HG03039 (cell line): Measurements from ENCODE around the gene CEP290.
"Not testable (repeated sequence)": the region's sequence is repeated elsewhere in the genome, so short reads cannot be mapped to it uniquely, and the experiment has no call there.

Source experiments
- ATAC-seq: cut with Tn5 transposase; IDR thresholded peaks from one replicate; pipeline ENCODE4 v1.9.1; 2021; ENCODE audit warnings: mild to moderate bottlenecking, moderate library complexity; ENCODE audit not compliant: unreplicated experiment

The CEP290 gene

GRCh38 chr12:88144037-88144436 lies 2.1 kb upstream of the CEP290 start:
- no peak for ATAC-seq

DNA sequence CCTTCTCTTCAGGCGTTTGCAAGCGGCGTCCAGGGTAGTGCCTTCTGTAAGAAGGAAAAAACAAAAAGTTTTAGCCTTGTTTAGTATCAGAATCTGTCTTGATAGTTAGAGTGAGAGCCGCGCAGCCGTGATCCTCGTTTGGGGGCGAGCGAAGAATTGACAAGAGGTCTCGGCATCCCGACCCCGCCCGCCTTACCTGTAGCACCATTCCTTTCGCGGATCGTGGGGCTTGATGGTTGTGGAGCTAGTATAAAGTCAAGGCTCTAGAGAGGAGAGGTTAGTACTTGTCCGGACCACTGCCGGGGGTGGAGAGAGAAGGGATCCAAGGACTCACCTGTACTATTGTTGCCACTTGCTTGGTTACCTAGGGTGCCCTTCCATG lies 713 bp upstream of the CEP290 start:
- no peak for ATAC-seq

DNA sequence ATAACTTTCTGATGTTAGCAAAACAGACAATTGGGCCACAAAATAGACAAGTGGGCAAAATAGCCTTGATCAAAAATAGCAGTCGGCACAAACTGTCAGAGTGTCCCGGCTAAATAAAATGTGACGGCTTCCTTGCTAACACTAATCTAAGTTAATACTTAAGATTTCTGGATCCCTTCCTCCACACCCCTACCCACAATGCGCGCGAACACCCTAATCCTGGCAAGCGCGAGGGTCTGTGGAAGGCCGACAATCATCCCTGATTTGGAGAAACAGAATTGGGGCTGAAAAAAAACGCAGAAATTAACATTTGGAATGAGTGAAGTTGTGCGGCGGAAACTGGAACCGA lies 489 bp downstream of the CEP290 start:
- no peak for ATAC-seq

- ATAC-seq, result not testable (repeated sequence)
These were observed 2.2 kb downstream of the CEP290 start for GRCh38 chr12:88139711-88140110.

DNA sequence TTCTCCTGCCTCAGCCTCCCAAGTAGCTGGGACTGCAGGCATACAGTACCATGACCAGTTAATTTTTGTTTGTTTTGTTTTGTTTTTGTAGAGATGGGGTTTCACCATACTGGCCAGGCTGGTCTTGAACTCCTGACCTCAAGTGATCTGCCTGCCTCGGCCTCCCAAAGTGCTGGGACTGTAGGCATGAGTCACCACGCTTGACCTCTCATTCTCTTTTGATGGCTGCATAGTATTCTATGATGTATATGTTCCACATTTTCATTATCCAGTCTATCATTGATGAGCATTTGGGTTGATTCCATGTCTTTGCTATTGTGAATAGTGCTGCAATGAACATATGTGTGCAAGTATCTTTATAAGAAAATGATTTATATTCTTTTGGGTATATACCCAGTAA lies 8.7 kb downstream of the CEP290 start:
- ATAC-seq, result not testable (repeated sequence)

DNA sequence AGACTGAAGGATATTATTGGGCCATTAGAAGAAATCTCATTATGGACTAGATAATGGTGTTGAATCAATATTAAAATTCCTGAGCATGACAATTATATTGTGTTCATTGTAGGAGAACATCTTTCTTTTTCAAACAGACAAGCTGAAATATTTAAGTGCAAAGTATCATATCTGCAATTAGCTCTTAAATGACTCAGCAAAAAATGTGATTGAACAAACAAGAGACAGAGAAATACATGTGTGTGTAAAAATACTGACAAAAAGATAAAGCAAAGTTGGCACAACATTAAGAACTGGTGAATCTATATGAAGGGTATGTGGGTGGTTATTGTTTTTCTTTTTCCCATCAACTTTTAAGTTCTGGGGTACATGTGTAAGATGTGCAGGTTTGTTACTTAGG lies 9.5 kb downstream of the CEP290 start:
- ATAC-seq, result no peak

DNA sequence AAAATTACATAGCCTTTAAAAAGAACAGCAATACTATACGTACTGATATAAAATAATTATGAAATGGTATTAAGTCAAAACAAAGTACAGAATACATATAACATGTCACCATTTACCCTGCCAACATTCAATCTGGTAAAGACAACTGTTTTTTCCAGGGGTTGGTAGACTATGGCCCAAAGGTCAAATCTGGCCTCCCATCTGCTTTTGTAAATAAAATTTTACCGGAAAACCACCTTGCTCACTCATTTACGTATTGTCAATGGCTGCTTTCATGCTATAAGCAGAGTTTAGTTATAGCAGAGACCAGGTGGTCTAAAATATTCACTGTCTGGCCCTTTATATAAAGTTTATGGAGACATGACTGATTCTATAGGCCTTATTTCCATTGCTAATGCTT lies 14.0 kb downstream of the CEP290 start:
- no peak for ATAC-seq

DNA sequence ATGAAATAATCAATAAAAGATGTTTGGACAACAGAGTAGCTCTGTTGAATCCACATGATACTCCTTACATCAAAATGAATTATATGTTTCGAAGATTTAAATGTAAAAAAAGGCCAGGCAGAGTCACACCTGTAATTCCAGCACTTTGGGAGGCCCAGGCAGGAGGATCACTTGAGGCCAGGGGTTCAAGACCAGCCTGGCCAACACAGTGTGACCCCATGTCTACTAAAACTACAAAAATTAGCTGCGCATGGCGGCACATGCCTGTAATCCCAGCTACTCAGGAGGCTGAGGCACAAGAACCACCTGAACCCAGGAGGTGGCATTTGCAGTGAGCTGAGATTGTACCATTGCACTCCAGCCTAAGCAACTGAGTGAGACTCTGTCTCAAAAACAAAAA lies 14.8 kb downstream of the CEP290 start:
- no peak for ATAC-seq

GRCh38 chr12:88122666-88123065 lies 19.2 kb downstream of the CEP290 start:
- no peak for ATAC-seq

GRCh38 chr12:88113871-88114270 lies 28.0 kb downstream of the CEP290 start:
- no peak for ATAC-seq

DNA sequence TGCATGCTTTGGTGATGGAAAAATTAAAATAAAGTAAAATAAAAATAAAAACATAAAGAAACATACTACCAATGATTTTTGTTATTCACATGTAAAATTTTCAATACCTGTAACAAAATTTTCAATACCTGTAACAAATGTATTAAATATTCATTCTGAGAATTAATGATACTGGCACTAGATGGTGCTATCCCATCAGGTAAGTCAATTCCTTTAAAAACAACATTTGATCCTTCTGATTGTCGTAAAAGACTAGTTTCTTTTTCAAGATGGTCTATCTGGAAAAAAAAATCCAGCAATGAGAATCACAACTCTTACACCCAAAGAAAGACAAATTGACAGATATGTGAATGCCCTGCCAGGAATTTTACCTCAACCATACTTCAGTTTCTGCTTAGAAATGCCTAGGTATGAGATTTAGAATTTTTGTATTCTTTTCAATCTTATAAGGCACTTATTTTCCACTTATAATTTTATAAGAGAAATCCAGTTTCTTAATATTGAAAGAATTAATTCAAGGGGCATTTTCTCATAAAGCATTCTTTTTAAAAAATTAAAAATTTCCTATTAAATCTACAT lies 30.7 kb downstream of the CEP290 start:
- ATAC-seq, result no peak

DNA sequence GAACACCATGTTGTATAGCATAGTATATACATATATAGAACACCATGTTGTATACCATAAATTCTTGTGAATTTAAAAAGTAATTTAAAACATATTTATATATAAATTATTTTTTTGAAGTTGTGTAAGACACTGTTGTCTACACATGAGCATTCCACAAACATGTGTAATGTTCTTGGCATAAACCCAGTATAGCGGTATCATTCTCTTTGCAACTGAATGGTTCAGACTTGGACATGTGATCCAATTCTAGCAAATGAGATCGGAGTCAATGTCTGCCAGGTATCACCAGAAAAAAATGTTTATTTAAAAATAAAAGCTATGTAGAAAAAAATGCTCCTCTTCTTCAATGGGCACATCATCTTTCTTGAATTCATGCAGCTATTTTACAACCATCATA lies 33.9 kb downstream of the CEP290 start:
- ATAC-seq, result no peak

- no peak for ATAC-seq
These were observed 48.3 kb downstream of the CEP290 start for GRCh38 chr12:88093573-88093972.

- ATAC-seq, result no peak
These were observed 49.1 kb downstream of the CEP290 start for GRCh38 chr12:88092771-88093170.

GRCh38 chr12:88084210-88084609 lies 57.7 kb downstream of the CEP290 start:
- no peak for ATAC-seq

DNA sequence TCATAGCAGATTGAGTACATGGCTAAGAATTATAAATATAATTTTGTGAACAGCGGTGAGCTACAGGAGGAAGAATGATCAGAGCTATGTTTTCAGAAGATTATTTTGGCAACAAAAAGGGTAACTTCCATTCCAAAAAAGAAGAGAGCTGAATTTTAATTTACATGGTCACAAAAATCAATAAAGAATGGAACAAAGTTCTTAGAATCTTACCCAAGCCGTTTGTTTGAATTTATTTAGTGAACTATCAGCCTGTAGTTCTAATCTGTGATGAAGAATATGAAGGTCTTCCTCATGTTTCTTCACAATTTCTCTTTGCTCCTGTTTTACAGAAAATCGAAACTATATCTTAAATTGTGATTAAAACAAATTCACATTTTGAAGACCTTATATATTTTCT lies 58.3 kb downstream of the CEP290 start:
- no peak for ATAC-seq

DNA sequence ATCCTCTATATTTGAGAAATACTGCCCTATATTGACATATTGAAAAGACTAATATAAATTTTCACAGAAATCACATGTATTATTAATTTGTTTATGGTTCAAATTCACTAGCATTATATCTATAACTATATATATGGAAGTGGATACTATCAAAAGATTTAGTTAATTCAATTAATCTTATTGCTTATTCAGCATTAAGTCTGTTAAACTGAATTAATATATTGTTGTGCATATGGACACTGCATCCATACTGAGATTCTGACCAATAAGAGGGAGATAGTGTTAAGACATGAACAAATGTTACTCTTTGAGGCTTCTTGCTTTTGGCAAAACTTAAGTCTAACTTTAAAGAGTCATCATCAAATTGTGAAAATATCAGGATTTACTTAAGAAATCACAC lies 60.6 kb downstream of the CEP290 start:
- ATAC-seq, result no peak

- no peak for ATAC-seq
These were observed 74.6 kb downstream of the CEP290 start for GRCh38 chr12:88067301-88067700.

GRCh38 chr12:88063375-88063774 lies 78.5 kb downstream of the CEP290 start:
- ATAC-seq, result peak; percentile 86

- peak; percentile 45 for ATAC-seq
These were observed 79.4 kb downstream of the CEP290 start for GRCh38 chr12:88062474-88062873.

- ATAC-seq, result no peak
These were observed 83.2 kb downstream of the CEP290 start for GRCh38 chr12:88058719-88059077.

- no peak for ATAC-seq
These were observed 83.7 kb downstream of the CEP290 start for GRCh38 chr12:88057994-88058718.

DNA sequence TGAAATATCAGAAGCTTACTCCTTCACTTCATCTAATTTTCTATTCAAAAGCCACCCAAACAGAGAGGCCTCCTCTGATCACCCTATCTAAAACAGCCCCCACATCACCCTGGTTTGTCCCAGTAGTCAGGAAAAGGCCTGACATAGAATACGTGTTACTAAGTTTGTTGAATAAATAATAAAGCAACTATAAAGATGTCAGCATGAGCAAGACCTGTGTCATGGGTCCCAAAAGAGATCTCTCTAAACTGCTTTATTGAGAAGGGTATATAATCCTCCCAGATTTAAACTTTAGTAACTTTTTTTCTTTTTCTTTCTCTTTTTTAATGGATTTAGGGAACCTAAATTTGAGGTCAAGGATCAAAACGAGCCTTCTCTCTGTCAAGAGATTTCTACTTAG lies 85.3 kb downstream of the CEP290 start:
- no peak for ATAC-seq
